Measurements from ENCODE around the gene ADAP1.

ADAP1 gene

DNA sequence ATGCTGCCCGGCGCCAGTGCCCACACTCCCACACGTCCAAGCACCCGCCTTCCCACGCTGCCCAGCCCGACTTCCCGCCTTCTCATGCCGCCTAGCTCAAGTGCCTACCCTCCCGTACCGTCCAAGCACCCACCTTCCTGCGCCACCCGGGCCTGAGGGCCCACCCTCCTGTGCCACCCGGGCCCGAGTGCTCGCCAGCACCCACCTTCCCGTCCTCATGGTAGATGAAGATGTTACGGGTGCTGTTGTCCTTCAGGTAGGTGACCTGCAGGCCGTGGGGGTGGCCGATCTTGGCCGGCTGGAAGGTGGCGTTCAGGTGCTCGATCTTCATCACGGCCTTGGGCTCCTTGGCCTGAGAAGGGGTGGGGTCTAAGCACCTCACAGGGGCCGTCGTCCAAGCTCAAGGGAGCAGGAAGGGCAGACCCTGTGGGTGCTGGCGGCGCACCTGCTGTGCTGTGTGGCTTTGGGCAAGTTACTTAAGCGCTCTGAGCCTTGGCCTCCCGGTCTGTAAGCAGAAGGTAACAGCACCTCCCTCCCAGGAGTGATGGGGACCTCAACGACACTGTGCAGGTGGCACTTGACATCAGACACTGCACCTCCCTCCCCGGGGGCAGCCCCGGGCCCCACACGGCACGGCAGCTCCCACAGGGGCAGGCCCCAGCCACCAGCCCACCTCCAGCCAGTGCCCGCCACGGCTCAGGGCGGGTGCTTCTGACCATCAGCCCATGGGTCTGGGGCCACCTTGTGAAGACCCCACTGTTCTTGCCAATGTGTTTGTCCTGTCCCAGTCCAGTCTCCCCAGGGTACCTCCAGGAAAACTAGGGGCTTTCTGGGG, 50.3 kb downstream of the ADAP1 start:
- DNase-seq, result no peak

DNA sequence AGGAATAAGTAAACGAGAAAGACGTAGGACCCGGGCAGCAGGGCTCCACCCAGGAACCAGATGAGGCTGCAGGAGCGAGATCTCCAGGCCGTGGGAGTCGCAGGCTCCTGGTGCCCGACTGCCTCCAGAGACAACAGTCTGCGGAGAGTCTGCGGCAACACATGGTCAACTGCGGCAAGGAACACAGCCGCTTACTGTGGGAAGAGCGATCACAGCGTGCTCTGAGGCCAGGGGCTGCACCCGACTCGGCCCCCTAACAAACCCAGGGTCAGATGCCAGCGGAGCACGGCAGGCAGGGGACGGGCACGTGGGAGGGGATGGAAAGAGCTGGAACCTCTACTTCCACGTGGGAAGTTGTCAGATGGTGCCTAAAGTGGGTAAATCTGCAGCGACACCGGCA, 51.5 kb downstream of the ADAP1 start:
- DNase-seq, result no peak

- no peak for DNase-seq
Observed at GRCh38 chr7:901388-902154, 52.9 kb downstream of the ADAP1 start.

DNA sequence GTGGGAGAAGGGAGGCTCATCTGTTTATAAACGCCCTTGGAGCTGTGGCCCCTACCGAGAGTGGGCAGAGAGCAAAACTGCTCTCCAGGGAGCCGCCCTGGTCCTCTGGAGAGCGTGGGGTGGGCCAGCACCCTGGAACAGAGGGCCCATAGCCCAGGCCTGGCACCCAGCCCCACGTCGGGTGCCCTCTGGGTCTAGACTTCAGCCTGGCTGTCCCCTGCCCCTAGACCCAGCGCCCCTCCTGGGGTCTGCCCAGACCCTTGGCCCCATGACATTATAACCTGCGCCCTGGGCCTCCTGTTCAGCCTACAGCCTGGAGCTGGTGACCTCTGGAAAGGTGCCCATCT, 53.5 kb downstream of the ADAP1 start:
- no peak for DNase-seq

DNA sequence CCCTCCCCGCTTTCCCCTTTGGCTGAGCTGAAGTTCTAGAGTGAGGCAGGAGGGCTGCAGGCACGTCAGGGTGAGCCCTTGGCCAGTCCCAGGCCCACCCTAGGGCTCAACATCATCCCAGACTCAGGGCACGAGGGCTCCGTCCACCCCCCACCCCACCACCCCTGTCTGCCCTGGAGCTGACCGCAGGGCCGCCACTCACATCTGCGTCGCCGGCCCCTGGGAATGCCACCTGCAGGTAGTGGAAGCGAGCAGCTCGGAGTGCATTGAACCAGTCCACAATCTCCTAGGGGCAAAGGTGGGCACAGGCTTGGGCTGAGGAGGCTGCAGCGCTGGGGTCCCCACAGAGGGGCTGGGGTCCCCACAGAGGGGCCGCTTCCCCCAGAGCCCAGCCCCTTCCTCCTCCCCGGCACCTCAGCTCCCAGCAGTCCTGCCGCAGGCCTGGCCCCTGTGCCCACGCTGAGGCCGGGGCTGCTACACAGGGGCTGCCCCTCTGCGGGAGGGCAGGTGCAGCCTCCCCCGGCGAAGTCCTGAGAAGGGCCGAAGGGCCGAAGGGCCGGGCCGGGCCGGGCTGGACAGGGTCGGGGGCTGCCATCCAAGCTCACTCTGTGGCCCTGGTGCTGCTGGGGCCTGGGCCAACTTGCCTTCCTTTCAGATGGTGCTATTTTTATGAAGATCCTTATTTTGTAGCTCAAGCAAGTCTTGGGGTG, 54.0 kb downstream of the ADAP1 start:
- no peak for DNase-seq

GRCh38 chr7:899806-900205, 54.7 kb downstream of the ADAP1 start:
- DNase-seq, result no peak

GRCh38 chr7:898855-899681, 55.4 kb downstream of the ADAP1 start:
- DNase-seq, result no peak

GRCh38 chr7:898460-898854, 56.0 kb downstream of the ADAP1 start:
- DNase-seq, result no peak

GRCh38 chr7:897771-898376, 56.6 kb downstream of the ADAP1 start:
- no peak for DNase-seq

GRCh38 chr7:897086-897485, 57.4 kb downstream of the ADAP1 start:
- no peak for DNase-seq

- no peak for DNase-seq
Observed at GRCh38 chr7:896346-897075, 58.0 kb downstream of the ADAP1 start.

DNA sequence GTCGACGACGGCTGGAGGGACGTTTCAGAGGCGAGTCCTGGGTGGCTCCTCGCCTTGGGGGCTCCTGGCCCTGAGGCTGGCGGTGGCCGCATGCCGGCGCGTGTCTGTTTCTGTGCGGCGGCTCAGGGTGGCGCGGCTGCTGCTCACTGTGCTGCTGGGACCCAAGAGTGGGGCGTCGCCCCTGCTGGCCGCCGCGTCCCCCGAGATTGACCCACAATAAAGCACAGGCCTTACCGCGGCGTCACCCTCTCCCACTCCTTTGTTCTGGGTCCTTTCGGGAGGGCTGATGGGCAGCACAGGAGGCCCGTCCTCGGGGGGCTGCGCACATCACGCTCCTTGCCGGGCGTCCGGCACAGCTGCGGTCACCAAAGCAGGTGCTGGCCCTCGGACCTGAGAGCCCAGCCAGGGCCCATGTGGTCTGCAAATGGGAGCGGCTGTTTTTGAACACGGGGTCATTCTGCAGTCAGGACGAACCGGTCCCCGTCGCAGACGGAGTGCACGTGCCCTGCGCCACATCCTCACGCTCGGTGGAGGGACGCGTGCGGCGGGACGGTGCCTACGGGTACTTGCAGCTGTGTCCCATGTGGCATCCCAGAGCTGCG, 58.9 kb downstream of the ADAP1 start:
- no peak for DNase-seq

DNA sequence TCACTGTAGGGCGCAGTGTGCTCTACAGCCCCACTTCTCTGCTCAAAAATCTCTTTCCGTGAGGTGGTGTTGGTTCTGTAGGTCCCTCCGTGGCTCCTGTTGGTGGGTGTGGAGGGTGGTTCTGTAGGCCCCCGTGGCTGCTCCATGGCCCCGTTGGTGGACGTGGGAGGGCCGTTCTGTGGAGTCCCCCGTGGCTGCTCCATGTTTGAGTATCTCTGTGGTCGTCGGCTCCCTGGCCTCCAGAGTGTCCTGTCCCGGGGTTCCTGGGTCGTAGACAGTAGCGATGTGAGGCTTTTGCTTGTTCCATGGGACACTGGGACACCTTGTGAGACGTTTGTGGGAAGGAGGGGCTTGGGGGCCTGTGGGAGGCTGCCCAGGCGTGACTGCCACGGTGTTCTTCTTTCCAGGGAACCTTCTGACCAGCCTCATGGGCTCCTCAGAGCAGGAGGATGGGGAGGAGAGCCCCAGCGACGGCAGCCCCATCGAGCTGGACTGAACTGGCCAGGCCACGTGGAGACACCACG, 59.5 kb downstream of the ADAP1 start:
- DNase-seq, result no peak

- DNase-seq, result no peak
Observed at GRCh38 chr7:894164-894867, 60.2 kb downstream of the ADAP1 start.

DNA sequence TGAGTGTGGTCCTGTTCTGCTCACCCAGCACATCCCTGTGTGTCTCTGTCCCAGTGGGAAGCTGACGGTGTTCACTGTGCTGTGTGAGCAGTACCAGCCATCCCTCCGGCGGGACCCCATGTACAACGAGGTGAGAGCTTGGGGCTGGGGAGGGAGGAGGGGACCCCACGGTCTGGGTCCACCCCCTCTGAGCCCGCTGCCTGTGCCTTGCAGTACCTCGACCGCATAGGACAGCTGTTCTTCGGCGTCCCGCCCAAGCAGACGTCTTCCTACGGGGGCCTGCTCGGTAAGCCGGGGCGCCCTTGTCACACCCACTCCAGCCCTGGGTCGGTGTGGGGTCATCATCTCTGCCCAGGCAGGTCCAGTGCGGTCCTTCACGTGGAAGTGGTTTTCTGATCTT, 60.8 kb downstream of the ADAP1 start:
- DNase-seq, result no peak

DNA sequence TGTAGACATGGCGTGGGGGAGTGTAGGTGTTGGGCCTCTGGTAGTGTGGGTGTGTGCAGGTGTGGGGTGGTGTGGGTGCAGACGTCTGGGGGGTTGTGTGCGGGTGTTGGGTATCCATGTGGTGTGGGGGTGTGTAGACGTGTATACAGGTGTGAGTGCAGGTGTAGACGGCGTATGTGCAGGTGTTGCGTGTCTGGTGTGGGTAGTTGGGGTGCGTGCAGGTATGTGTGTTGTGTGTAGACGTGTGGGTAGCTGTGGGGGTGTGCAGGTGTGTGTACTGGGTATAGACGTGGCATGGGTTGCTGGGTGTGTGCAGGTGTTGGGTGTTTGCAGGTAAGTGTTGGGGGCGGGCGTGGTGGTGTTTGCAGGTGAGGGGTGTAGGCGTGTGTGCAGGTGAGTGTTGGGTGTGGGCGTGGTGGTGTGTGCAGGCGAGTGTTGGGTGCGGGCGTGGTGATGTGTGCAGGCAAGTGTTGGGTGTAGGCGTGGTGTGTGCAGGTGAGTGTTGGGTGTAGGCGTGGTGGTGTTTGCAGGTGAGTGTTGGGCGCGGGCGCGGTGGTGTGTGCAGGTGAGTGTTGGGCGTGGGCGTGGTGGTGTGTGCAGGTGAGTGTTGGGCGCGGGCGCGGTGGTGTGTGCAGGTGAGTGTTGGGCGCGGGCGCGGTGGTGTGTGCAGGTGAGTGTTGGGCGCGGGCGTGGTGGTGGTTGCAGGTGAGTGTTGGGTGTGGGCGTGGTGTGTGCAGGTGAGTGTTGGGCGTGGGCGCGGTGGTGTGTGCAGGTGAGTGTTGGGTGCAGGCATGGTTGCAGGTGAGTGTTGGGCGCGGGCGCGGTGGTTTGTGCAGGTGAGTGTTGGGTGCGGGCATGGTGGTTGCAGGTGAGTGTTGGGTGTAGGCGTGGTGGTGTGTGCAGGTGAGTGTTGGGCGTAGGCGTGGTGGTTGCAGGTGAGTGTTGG, 61.6 kb downstream of the ADAP1 start:
- no peak for DNase-seq

- no peak for DNase-seq
Observed at GRCh38 chr7:891805-892204, 62.7 kb downstream of the ADAP1 start.

- no peak for DNase-seq
Observed at GRCh38 chr7:891291-891690, 63.2 kb downstream of the ADAP1 start.

DNA sequence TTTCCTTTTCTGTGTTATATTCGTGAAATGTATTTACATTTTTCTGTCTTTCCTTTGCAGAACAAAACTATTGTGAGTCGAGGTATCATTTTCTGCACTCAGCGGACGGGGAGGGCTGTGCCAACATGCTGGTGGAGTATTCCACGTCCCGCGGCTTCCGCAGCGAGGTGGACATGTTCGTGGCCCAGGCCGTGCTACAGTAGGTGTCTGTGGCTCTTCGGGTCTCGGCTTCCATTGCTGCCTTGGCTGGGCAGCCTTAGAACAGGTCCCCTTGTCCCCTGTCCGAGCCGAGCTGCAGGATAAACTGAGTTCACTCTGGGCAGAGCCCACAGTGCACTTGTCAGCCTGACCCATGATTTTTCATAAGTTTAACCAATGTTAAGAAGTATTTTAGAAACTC, 63.6 kb downstream of the ADAP1 start:
- DNase-seq, result no peak

Data from NCI-H1105 (cell line).